LNCAP (cell line): ENCODE results near the gene PJA1.

ENCODE experiments used
- CTCF ChIP-seq: fragments of 450-650 bp; IDR thresholded peaks from 2 replicates; pipeline ENCODE4 v1.5.1; 2017; ENCODE audit warnings: mild to moderate bottlenecking

The PJA1 gene

GRCh38 chrX:69146739-69147138 lies 18.5 kb downstream of the PJA1 start:
- TF ChIP-seq CTCF = no peak

GRCh38 chrX:69145714-69146113 lies 19.5 kb downstream of the PJA1 start:
- TF ChIP-seq CTCF = no peak

GRCh38 chrX:69144838-69145680 lies 20.2 kb downstream of the PJA1 start:
- TF ChIP-seq CTCF = no peak

GRCh38 chrX:69143530-69143929 lies 21.7 kb downstream of the PJA1 start:
- TF ChIP-seq CTCF = no peak

GRCh38 chrX:69142788-69143469 lies 22.3 kb downstream of the PJA1 start:
- no peak for TF ChIP-seq CTCF

GRCh38 chrX:69140837-69141236 lies 24.4 kb downstream of the PJA1 start:
- TF ChIP-seq CTCF = no peak

- no peak for TF ChIP-seq CTCF
Measured at GRCh38 chrX:69139516-69139915, 25.7 kb downstream of the PJA1 start.
